IMR-90 (cell line): ENCODE results near the gene NUP210.

Source experiments
- BHLHE40 ChIP-seq: fragments of 150-350 bp; IDR thresholded peaks from 2 replicates; pipeline ENCODE4 v1.6.1; 2016; ENCODE audit warnings: mild to moderate bottlenecking, low read depth, low read length
- CEBPB ChIP-seq: IDR thresholded peaks from 2 replicates; pipeline ENCODE4 v1.6.1; 2012; ENCODE audit warnings: low read depth, low read length, improper control_type of control experiment
- FOS ChIP-seq: fragments of 150-350 bp; IDR thresholded peaks from 2 replicates; pipeline ENCODE4 v1.6.1; 2016; ENCODE audit warnings: low read depth, low read length
- MAFK ChIP-seq: IDR thresholded peaks from 2 replicates; pipeline ENCODE4 v1.6.1; 2012; ENCODE audit warnings: low read depth, low read length, improper control_type of control experiment
- POLR2A ChIP-seq: IDR thresholded peaks from 2 replicates; pipeline ENCODE4 v1.6.1; 2012; ENCODE audit warnings: mild to moderate bottlenecking, low read depth, low read length
- RAD21 ChIP-seq: IDR thresholded peaks from 2 replicates; pipeline ENCODE4 v1.6.1; 2012; ENCODE audit warnings: low read length, improper control_type of control experiment
- RCOR1 ChIP-seq: IDR thresholded peaks from 2 replicates; pipeline ENCODE4 v1.6.1; 2012; ENCODE audit warnings: mild to moderate bottlenecking, low read length, improper control_type of control experiment; ENCODE audit not compliant: insufficient replicate concordance
- RFX5 ChIP-seq: IDR thresholded peaks from 2 replicates; pipeline ENCODE4 v1.8.0; 2012; ENCODE audit warnings: low read depth, mild to moderate bottlenecking, low read length, moderate library complexity
- SMC3 ChIP-seq: fragments of 150-350 bp; IDR thresholded peaks from 2 replicates; pipeline ENCODE4 v1.6.1; 2016; ENCODE audit warnings: low read depth, mild to moderate bottlenecking, antibody characterized with exemption, low read length, moderate library complexity
- TF ChIP-seq, protein P1 (sequence below): conservative IDR thresholded peaks from 2 replicates; pipeline ENCODE4 v1.5.1; 2012; ENCODE audit warnings: mild to moderate bottlenecking, low read depth, low read length, improper control_type of control experiment
- TF ChIP-seq, protein P2 (sequence below): fragments of 150-350 bp; IDR thresholded peaks from 2 replicates; pipeline ENCODE4 v1.6.1; 2017; ENCODE audit warnings: mild to moderate bottlenecking, antibody characterized with exemption, low read length, low read depth

DNA sequence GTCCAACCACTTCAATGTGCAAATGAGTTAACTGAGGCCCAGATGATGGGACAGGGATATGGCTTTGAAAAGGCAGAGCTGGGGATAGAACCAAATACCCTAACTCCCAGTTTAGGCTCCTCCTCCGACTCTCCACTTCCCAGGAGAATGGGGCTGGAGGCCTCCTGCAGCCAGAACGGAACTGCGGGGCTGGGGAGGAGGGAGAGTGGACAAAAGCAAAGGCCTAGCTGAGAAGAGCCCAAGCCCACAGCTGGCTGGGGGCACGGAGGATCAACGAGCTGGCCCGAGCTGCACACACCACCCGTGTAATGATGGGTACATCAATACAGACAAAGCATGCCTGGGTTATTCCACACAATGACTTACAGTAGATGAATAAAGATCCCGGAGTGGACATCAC is 74.8 kb downstream of the NUP210 start:
- TF ChIP-seq, protein P1, sequence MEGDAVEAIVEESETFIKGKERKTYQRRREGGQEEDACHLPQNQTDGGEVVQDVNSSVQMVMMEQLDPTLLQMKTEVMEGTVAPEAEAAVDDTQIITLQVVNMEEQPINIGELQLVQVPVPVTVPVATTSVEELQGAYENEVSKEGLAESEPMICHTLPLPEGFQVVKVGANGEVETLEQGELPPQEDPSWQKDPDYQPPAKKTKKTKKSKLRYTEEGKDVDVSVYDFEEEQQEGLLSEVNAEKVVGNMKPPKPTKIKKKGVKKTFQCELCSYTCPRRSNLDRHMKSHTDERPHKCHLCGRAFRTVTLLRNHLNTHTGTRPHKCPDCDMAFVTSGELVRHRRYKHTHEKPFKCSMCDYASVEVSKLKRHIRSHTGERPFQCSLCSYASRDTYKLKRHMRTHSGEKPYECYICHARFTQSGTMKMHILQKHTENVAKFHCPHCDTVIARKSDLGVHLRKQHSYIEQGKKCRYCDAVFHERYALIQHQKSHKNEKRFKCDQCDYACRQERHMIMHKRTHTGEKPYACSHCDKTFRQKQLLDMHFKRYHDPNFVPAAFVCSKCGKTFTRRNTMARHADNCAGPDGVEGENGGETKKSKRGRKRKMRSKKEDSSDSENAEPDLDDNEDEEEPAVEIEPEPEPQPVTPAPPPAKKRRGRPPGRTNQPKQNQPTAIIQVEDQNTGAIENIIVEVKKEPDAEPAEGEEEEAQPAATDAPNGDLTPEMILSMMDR, result no peak
- no peak for TF ChIP-seq POLR2A
- no peak for TF ChIP-seq RCOR1
- TF ChIP-seq, protein P2, sequence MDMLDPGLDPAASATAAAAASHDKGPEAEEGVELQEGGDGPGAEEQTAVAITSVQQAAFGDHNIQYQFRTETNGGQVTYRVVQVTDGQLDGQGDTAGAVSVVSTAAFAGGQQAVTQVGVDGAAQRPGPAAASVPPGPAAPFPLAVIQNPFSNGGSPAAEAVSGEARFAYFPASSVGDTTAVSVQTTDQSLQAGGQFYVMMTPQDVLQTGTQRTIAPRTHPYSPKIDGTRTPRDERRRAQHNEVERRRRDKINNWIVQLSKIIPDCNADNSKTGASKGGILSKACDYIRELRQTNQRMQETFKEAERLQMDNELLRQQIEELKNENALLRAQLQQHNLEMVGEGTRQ, result no peak
- TF ChIP-seq RAD21, result no peak
- TF ChIP-seq BHLHE40, result no peak
- TF ChIP-seq SMC3, result no peak
- no peak for TF ChIP-seq RFX5
- TF ChIP-seq MAFK, result no peak
- no peak for TF ChIP-seq CEBPB
- no peak for TF ChIP-seq FOS
